Nephron (organoid): Measurements from ENCODE around the gene HS6ST1.

Source experiments
- H3K27ac Mint-ChIP-seq, 3 experiments: 2 replicates each; pipeline ENCODE4 v1.8.0; 2020; ENCODE audit warnings: mixed read lengths in 3 of 3, mild to moderate bottlenecking in 2 of 3, moderate library complexity in 1 of 3
- H3K27me3 Mint-ChIP-seq: 2 replicates; pipeline ENCODE4 v1.8.0; 2021; ENCODE audit warnings: low read depth, mild to moderate bottlenecking, moderate library complexity, mixed read lengths
- H3K36me3 Mint-ChIP-seq: 2 replicates; pipeline ENCODE4 v1.8.0; 2020; ENCODE audit warnings: low read depth, mixed read lengths
- H3K4me1 Mint-ChIP-seq: 2 replicates; pipeline ENCODE4 v1.8.0; 2020; ENCODE audit warnings: mixed read lengths
- H3K4me3 Mint-ChIP-seq, 3 experiments: 2 replicates each; pipeline ENCODE4 v1.8.0; 2020; ENCODE audit warnings: mild to moderate bottlenecking in 3 of 3, mixed read lengths in 3 of 3, moderate library complexity in 2 of 3
- H3K9me3 Mint-ChIP-seq: 2 replicates; pipeline ENCODE4 v1.8.0; 2020; ENCODE audit warnings: mixed read lengths
- TF ChIP-seq, protein P1 (sequence below), 3 experiments: fragments of 200-600 bp; sonication (generic); IDR thresholded peaks; one replicate each; pipeline ENCODE4 v1.5.0; 2021; ENCODE audit warnings: antibody characterized with exemption in 3 of 3; ENCODE audit not compliant: unreplicated experiment in 3 of 3

Gene HS6ST1

DNA sequence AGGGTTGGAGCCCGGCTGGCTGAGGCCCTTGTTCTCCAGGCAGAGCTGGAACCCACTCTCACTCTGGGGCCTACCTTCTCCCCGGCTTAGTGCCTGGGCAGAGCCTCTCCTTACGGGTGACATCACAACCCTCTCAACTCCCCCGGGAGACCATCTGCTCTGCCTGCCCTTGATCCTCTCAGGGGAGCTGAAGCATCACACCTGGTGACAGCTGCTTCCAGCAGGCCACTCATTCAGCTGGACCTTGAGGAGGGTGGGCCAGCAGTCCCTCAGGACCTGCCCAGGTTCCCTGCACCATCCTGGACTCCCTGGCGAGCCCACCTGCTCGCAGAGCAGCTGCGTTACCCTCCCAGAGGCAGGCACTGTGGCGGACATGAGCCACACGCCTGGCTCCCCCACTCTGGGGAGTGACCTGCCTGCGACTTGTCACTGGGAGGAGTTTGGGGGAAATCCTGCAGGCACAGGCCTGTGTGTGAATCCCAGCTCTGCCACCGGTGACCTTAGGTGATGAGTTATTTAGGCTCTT is 13.1 kb downstream of the HS6ST1 start:
- Mint-ChIP-seq H3K27ac (peak overlapping the region; percentile 92 to 96 (median 95)), H3K27me3 (no peaks in the 10 kb centered on the region)
- TF ChIP-seq, protein P1, sequence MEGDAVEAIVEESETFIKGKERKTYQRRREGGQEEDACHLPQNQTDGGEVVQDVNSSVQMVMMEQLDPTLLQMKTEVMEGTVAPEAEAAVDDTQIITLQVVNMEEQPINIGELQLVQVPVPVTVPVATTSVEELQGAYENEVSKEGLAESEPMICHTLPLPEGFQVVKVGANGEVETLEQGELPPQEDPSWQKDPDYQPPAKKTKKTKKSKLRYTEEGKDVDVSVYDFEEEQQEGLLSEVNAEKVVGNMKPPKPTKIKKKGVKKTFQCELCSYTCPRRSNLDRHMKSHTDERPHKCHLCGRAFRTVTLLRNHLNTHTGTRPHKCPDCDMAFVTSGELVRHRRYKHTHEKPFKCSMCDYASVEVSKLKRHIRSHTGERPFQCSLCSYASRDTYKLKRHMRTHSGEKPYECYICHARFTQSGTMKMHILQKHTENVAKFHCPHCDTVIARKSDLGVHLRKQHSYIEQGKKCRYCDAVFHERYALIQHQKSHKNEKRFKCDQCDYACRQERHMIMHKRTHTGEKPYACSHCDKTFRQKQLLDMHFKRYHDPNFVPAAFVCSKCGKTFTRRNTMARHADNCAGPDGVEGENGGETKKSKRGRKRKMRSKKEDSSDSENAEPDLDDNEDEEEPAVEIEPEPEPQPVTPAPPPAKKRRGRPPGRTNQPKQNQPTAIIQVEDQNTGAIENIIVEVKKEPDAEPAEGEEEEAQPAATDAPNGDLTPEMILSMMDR (IDR thresholded peaks at IDR 0.05; ENCODE audit: unreplicated experiment in 3 of 3) = no peak

DNA sequence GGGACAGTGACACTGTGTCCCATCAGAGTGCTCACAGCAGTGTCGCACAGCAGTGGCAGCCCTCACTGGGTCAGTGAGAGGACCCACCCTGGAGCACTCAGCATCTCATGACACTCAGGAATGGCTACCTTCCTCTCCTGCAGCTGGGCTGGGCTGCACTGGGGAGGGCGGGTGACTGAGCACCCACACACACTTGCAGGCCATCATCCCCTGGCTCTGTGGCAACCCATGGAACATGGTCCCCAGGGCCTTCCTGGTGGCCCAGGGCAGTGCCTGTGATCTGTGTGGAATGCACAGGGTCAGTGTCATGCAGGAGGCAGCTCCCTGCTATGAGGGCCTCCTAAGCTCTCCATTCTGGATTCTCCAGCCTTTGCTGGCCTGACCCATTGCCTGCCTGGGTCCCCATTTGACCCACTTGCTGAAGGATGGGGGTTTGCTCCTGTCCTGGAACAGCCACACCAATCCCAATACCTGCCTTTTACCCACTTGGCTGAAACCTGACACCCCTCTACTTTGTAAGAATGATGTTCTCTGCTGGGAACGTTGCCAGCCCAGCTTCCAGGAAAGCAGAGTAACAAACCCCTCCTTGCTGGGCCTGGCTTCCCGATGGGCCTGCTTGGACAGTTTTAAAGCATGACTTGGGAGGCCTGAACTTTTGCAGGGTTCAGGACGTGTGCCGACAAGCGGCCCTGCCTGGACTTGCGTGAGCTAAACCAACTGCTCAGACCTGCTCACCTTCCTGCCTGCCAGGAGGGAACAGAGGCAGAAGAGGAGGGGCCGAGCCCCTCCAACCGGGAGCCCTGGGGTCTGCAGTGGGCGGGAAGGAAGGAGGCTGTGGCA is 13.7 kb downstream of the HS6ST1 start:
- Mint-ChIP-seq H3K9me3 (no peaks in the 10 kb centered on the region), H3K4me3 (peak overlapping the region in 2 of 3 experiments; percentile 14 to 28), H3K27me3 (no peaks in the 10 kb centered on the region), H3K4me1 (peaks cover 78% of the 10 kb centered on the region), H3K27ac (peak overlapping the region; percentile 92 to 96 (median 95)), H3K36me3 (peaks cover 6% of the 10 kb centered on the region)
- TF ChIP-seq, protein P1 (IDR thresholded peaks at IDR 0.05; ENCODE audit: unreplicated experiment in 3 of 3) = no peak

More for the DNA sequence above, 13.1 kb downstream of the HS6ST1 start:
- H3K4me3 Mint-ChIP-seq = peak overlapping the region in 2 of 3 experiments; percentile 8 to 19
- no peaks in the 10 kb centered on the region for H3K9me3 Mint-ChIP-seq
- peaks cover 79% of the 10 kb centered on the region for H3K4me1 Mint-ChIP-seq
- H3K36me3 Mint-ChIP-seq = peaks cover 6% of the 10 kb centered on the region

DNA sequence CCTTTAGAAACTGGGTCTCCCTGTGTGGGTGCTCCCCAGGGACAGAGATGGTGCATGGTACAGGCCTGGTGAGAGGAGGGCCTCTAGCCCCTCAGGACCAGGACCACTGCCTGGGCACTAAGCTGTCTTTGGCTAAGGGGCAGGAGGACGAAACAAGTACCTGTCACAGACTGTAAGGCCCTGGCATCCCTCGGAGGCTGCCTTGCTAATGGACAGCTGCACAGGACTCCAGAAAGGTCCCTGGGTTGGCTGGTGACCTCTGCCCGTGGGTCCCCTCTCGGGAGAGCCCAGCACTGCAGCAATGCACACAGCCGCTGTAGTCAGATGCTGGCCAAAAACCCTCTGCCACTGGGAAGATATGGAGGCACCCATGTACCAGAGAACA is 14.3 kb downstream of the HS6ST1 start:
- no peak overlapping the region for H3K4me3 Mint-ChIP-seq
- H3K27ac Mint-ChIP-seq = peak overlapping the region in 2 of 3 experiments; percentile 76 to 79
- H3K9me3 Mint-ChIP-seq = no peaks in the 10 kb centered on the region
- H3K36me3 Mint-ChIP-seq = peaks cover 4% of the 10 kb centered on the region
- H3K4me1 Mint-ChIP-seq = peaks cover 72% of the 10 kb centered on the region
- no peaks in the 10 kb centered on the region for H3K27me3 Mint-ChIP-seq
- TF ChIP-seq, protein P1 (IDR thresholded peaks at IDR 0.05; ENCODE audit: unreplicated experiment in 3 of 3) = no peak

DNA sequence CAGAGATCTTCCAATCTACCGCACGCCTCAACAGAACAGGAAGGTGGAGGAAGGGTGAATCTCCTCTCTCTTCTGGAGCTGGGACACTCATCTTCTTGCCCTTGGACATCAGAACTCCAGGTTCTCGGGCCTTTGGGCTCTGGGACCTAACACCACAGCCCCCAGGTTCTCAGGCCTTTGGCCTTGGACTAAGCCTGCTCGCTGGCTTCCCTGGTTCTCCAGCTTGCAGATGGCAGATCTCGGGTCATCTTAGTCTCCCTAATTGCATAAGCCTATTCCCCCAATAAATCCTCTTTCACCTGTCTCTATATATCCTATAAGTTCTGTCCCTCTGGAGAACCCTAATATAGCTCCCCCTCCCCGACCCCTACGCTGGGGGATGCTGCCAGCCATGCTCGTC is 14.8 kb downstream of the HS6ST1 start:
- Mint-ChIP-seq H3K9me3 (no peaks in the 10 kb centered on the region), H3K4me1 (peaks cover 68% of the 10 kb centered on the region), H3K4me3 (no peak overlapping the region), H3K36me3 (peaks cover 4% of the 10 kb centered on the region), H3K27ac (peak overlapping the region in 2 of 3 experiments; percentile 76 to 79), H3K27me3 (no peaks in the 10 kb centered on the region)
- TF ChIP-seq, protein P1 (IDR thresholded peaks at IDR 0.05; ENCODE audit: unreplicated experiment in 3 of 3) = no peak

- Mint-ChIP-seq H3K36me3 (peaks cover 4% of the 10 kb centered on the region), H3K4me3 (no peak overlapping the region), H3K27ac (peak overlapping the region in 1 of 3 experiments; percentile 79), H3K27me3 (no peaks in the 10 kb centered on the region), H3K4me1 (peaks cover 72% of the 10 kb centered on the region), H3K9me3 (no peaks in the 10 kb centered on the region)
- TF ChIP-seq, protein P1 (IDR thresholded peaks at IDR 0.05; ENCODE audit: unreplicated experiment in 3 of 3) = no peak
Measured at GRCh38 chr2:128303095-128303791, 15.4 kb downstream of the HS6ST1 start.
